Suppressor macrophage treated with lipopolysaccharide for 1 hour (primary cell): ENCODE data around the gene ESYT3.
A peak's percentile ranks its signal among the peaks of the same experiment; 100 is the strongest.
"Not testable (repeated sequence)": the region's sequence is repeated elsewhere in the genome, so short reads cannot be mapped to it uniquely, and the experiment has no call there.

ENCODE experiments used
- DNase-seq, 3 donors: peaks; one replicate each; pipeline ENCODE4 v3.0.0-alpha.2; 2020 to 2022

Gene ESYT3

DNA sequence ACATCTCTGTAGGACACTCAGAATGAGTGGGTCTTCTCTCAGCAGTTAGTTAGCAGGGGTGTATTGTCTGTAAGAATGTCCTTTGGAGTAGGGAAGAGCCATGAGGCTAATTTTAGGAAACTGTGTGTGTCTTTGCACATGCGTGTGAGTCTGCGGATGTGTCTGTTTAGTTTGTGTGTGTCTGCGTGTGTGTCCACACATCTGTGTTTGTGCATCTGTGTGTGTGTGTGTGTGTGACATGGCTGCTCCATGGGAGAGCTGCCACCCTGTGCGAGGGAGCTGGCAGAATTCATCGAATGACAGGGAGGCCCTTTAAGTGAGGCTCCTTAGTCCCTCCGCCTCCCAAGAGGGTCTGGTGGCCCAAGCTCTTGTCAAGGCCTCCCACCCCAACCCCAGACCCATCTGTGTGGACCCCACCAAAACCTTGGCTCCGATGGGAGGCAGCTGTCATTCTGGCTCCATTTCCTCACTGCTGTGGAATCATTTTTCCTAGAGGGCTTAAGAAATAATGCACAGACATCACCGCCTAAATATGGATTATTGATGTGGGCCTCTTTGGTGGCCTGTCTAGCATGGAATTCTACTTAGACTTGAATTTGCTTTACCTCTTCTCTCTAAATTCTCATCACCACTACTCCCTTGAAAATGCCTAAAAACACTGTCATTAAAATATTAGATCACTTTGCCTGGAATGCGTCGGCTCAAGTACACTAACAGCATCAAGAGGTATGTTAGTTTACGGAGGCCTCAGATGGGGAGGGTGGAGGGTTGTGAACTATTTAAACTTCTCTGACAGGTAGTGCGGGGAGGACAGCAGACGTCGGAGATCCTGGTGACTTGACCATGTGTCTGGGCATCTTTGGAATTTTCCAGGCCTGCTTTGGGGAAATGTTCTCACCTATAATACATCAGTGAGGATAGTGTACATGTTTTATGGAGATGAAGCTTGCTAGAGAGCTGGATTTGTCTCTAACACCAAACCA is 9.4 kb downstream of the ESYT3 start:
- no peak for DNase-seq

DNA sequence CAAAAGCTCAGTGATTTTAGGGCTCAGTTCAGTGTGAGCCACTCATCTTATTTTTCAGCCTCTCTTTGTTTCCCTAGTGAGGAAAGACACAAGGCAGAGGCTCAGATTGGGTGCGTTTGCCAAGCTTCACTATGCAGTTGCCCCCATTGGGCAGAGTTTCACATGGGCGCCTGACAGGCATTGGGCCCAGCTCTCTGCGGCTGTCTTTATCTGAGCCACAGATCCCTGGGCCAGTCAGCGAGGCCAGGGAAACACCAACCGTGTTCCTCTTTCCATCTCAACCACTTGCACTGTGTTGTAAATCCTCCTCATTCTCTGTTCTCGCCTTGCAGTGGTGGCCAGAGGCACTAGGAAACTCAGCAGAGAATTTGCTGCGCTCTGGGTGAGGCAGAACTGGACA is 10.8 kb downstream of the ESYT3 start:
- no peak for DNase-seq

DNA sequence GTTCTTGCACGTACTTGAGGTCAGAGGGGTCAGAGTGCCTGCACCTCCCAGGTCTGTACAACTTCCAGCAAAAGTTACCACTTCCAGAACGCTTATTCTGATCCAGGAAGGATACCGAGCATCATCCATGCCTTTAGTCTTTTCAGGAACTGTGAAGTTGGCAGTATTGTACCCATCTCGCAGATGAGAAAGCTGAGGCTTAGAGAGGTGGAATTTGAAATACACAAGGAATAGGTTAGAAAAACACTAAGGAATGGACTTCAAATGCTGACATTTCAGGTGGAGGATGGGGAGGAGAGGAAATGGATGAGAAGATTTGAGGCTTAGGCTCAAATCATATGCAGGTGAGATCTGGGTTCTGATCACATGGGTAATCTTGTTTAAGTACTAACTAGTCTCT is 11.2 kb downstream of the ESYT3 start:
- no peak for DNase-seq

DNA sequence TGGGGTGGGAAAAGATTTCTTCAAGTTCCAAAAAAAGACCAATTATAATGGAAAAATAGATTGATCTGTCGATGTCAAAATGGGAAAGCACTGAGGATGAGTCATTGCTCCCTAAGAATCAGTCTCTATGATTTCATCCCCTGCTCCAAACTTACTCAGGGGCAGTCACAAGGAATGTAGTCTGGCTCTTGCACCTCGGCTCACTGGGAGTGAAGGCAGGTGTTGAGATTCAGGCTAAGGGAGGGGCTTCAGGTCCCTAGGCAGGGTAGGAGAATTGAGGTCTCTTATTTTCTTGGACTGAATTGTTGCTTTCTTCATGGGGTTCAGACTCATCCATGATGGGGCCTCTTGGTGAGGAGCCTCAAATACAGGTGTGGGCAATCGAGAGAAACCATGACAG is 14.2 kb downstream of the ESYT3 start:
- no peak for DNase-seq

- DNase-seq: no peak
Observed at GRCh38 chr3:138449490-138449889, 15.1 kb downstream of the ESYT3 start.

- DNase-seq: no peak
Observed at GRCh38 chr3:138450181-138450580, 15.8 kb downstream of the ESYT3 start.

- DNase-seq: no peak
Observed at GRCh38 chr3:138450704-138451424, 16.4 kb downstream of the ESYT3 start.

- DNase-seq: no peak
Observed at GRCh38 chr3:138451595-138452162, 17.3 kb downstream of the ESYT3 start.

DNA sequence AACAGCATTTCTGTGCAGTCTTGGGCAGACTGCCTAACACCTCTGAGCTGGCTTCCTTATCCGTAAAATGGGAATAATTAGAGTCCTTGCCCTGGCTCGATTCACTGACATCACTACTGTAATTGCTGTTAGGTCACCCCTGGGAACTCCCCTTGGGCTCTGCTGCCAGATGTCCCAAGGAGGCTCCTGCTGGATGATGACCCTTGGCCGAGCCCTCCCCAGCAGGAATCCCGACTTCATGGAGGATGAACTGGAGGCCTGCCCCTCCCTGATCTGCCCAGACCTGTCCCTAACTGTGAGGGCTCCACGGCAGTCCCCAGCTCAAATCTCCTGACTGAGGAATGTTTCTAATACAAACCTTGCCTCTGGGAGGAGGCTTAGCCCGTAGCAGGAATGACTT is 18.0 kb downstream of the ESYT3 start:
- no peak for DNase-seq

DNA sequence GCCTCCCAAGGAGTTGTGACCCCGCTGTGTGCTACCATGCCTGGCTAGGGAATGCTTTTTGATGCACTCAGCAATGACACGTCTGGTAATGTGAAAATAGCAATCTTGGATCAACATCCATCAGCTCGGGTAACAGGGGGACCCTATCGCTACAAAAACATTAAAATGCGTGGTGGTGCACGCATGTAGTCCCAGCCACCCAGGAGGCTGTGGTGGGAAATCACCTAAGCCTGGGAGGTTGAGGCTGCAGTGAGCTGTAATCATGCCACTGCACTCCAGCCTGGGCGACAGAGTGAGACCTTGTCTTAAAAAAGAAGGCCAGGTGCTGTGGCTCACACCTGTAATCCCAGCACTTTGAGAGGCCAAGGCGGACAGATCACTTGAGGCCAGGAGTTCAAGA is 19.5 kb downstream of the ESYT3 start:
- not testable (repeated sequence) for DNase-seq

DNA sequence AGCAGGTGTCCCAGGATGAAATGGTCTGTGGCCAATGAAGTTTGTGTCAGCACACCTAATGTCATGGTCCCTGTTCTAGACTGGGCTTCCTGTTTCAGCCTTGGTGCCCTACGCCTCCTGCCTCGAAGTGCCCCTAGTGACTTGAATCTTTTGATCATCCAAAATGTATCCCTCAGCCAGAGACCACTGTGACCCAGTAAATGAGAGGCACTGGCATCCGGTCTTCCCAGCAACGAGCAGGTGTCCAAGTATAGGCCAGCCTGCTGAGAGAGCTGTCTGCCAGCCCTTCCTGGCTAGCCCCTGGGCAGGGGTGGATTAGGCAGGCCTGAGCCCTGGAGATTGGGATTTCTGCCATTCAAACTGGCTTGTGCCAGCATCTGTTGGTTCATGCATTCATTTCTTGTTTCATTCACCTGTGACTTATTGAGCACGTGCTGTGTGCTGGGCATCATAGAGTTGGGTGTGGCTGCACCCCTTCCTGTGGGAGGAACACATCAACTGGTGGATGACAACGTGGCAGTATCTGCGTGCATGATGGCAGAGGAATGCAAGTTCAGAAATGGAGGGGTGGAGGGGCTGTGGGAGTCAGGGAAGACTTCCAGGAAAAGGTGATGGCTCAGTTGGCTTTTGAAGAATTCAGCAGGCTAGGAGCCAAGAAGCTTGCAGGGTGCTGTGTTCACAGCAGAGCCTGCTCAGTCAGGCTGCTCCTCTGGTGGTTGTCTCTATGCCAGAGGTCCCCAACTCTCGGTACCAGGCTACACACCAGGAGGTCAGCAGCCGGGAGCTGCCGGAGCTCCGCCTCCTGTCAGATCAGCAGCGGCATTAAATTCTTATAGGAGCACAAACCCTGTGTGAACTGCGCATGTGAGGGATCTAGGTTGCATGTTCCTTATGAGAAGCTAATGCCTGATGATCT is 21.6 kb downstream of the ESYT3 start:
- DNase-seq: no peak

- no peak for DNase-seq
Observed at GRCh38 chr3:138456961-138457862, 22.8 kb downstream of the ESYT3 start.

DNA sequence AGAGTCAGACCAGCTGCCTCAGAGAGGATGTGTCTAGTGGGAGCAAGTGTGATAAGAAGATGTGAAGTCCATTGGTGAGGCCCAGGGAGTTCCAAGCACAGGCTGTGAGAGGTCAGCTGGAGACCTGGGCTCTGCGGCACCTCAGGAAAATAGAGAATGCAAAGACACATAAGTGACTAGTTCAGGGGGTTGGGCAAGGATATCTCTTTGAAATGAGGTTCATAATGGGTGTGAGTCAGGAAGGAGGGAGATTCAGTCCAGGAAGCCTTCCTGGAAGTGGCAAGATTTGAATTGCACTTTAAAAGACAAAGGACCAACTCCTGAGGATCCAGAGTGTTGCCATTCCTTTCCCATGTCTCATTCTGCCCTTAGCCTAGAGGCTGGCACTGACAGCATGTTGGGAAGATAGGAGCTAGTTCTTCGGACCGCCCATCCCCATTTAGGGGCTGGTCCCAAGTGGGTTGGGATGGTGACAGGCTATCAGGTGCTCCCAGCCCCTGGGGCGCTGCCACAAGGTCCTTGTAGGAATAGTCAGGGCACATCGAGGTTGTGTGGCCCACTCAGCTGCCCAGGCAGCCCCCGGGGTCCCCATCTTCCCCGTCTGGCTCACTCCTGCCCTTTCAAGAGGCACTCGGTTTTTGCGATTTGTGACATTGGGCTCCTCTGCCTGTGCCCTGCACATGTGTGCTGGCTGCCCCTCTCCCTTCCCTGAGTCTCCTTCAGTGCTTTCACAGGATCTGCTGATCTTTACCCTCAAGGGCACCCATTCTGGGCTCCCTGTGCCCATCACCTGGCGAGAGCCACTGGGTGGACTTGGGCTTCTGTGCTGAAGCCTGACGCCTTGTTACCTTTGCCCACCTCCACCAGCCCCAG is 23.7 kb downstream of the ESYT3 start:
- DNase-seq: no peak

DNA sequence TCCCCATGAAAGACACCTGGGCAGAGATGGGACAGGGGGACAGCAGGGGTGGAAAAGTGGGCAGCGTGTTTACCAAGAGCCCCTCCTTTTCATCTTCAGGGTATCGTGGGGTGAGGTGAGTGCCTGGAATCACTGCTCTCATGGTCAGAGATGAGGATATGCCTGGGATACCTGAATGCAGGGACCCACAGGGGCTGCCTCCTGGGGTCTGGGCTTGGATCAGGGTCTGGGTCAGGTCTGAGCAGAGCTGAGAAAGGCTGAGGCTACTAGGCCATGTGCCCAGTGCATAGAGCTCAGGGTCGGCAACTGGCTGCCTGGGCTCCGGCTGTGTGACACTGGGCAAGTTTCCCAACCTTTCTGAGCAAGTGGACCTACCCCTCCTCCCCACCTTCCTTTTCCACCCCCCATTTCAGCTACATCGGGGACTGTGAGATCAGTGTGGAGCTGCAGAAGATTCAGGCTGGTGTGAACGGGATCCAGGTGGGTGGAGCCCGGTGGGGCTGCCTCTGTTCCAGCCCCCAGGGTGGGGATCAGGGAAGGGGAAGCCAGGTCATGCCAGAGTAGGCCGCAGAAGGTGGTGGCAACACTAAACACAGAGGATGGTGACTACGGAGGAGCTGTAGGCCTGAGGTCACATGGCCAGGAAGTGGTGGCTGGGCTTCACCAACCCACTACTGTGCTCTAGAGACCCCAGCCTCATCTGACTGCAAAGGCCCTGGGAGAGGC is 24.5 kb downstream of the ESYT3 start:
- DNase-seq: no peak

- no peak for DNase-seq
Observed at GRCh38 chr3:138459619-138460535, 25.5 kb downstream of the ESYT3 start.

DNA sequence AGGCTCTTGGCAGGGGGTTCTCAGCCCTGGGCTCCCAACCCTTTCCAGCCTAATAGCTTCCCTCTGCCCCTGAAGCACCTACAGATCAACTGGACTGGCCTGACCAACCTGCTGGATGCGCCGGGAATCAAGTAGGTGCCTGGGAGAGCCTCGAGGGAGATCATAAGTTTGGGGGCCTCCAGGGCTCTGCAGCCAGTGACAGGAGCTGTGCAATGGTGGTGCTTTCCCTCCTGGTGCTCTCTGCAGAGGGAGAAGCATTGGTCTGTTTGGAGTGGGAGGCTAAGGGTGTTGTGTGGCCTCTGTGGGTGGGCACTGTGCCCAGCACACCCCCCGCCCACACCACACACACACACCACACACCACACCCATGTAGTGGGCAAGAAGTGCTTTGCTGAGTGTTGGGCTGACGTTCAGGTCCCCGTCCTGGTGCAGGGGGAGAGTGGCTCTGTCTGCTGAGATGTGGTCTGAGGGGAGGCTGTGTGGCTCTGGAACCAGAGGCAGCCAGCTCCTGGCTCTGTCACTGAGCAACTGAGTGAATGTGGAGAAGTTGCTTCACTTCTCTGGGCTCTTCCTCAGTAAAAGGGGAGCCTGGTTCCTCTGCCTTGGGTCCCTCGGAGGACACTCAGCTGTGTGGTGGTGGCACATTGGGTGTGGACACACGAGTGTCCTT is 26.3 kb downstream of the ESYT3 start:
- no peak for DNase-seq

DNA sequence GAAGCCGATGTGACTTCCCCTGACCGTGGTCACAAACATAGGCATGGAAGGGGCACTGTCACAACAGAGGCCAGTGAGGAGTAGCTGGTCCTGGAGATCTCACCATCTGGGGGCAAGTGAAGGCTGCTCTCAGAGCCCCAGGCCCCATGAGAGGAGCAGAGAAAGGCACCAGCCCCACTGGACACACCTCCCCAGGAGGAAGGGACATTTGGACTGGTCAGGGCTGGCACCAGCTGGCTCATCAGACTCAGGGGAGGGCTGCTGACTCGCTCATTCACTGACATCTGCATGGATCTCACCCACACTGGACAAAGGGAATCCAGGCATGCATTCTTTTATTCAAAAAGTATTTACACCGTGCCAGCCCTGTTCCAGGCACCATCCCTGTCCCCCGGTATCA is 26.8 kb downstream of the ESYT3 start:
- DNase-seq: peak in 2 of 3 donors; percentile 11 to 34

GRCh38 chr3:138461896-138462295 is 27.5 kb downstream of the ESYT3 start:
- DNase-seq: no peak
